ENCODE measurements around the gene LDLRAP1.
"Not testable (repeated sequence)": the region's sequence is repeated elsewhere in the genome, so short reads cannot be mapped to it uniquely, and the experiment has no call there.

LDLRAP1 gene

DNA sequence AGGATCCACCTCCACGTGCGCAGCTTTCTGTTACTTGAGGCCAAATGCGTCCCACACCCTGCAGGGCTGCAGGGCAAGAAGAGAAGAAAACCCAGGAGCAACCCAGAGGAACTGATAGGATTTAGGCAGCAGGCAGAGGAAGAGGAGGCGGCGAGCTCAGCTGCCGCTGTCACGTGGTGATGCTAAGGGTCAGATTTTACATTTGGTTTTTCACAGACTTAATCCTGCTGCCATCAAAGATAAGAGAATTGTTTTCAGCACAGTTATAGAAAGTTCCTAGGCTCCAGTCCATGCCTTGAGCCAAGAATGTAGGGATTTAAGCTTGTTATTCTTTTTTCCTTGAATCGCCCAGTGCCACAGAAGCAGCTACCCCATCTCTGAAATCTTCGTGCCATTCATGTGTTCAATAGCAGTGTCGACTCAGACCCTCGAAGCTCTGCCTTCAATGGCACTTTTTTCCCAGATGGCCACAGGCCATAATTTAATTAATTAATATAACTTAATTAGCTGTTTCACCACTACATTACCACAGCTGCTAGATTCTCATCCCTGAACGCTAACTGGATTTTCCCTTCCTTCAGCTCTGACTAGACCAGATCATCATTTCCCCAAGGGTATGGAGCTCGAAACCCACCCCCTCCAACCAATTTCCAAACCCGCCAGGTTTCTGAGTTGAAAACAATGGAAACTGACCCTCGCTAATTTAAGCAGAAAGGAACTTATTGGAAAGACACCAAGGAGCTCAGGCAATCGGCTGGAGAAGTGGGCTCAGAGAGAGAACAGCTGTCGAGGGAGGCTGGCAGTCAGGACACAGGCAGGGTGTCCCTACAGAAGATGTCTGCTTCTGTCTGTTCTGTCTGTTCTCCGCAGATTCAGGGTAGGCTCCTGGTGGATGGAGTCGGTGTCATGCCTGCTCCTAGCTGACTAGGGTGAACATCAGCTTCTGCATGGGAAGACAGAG is 36.2 kb downstream of the LDLRAP1 start:
- DNase-seq, result no peak

DNA sequence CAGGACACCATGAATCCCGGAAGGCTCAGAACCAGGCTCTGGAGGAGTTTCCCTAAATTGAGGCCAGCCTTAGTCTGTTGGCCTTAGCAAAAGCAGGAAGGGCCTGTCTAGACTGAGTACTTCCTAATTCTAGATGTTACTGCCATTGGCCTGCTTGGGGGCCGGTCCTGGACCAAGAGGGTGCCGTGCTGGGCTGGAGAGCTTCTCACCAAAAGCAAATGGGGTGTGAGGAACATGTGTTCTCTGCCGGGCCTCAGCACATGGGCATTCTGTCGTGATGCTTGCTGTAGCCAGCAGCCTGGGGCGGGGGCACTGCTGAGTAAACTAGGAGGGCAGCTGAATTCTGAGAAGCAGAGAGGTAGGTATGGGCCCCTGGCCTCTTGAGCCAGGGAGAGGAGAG is 37.5 kb downstream of the LDLRAP1 start:
- DNase-seq, result peak in 1 of 2 experiments; percentile 13

DNA sequence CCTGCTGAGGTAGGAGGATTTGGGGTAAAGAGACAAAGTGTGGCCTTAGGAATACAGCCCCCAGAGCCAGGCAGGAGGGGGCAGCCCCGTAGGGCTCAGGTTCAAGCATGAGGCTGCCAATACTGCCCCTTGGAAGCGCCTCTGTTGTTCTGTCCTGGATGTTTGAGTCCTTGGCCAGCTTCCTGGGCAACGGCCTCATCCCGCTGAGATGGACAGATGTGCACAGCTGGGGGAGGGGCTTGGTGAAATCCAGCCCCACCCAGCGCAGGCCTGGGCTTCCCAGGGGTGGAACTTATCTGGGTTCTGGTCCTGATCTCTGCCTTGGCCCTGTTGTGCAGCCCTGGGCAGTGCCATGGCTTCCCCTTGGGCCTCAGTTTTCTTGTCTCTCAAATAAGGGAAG is 38.4 kb downstream of the LDLRAP1 start:
- no peak for DNase-seq

DNA sequence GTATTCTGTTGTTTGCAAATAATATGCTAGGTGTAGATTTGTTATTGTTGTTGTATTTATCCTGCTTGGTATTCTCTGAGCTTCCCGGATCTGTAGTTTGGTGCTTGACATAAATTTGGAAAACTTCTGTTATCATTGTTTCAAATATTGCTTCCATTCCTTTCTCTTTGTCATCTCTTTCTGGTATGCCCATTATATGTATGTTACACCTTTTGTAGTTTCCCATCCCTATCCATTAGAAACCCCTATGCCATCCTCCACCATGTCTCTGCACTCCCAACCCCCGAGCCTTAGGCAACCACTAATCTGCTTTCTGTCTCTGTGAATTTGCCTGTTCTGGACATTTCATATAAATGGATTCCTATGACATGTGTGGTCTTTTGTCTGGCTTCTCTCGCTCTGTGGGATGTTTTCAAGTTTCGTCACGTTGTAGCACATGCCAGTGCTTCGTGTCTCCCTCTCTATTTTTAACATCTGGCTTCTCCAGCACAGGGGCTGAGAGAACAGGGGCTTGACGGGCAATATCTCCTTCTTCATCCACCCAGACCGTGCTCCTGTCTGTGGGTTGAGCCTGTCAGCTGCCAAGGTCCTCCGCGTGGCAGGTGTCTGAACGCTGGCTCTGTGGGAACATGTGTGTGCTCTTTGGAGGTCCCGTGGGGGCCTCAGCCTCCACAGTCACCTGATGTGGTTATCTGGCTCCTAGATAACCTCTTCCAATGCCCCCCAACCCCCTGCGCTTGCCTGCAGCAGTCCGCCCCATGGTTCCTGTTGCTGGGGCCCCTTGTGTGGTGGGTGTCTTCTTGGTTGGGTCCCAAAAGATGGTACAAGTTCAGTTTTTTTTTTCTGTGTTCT is 40.3 kb downstream of the LDLRAP1 start:
- DNase-seq, result no peak

DNA sequence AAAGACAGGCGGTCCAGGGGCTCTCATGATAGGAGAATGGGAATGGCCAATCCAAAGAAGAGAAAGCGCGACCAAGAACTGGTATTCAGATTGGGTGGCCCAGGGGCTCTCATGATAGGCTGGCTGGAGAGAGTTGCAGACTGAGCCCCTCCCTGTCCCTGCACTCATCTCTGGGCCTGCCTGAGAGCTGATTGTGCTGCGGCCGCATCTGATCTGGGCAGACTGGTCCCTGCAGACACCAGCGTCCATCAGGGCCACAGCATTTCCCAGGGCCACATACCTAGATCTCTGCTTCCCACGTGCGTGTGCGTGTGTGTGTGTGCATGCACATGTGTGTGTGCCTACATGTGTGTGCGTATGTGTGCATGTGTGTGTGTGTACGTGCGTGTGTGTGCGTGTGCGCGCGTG is 42.8 kb downstream of the LDLRAP1 start:
- DNase-seq, result no peak

DNA sequence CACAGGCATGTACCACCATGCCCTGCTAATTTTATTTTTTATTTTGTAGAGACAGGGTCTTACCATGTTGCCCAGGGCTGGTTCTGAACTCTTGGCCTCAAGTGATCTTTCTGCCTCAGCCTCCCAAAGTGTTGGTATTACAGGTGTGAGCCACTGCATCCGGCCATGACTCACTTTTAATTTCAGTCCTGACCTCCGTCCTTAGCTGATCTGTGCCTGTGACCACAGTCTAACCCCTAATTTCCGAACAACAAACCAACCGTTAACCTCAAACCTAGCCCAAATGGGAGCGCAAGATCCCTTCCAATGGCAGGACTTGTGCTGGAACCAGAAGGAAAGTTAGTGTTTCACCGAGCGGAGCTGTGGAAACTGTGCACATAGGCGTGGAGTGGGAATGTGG is 43.9 kb downstream of the LDLRAP1 start:
- DNase-seq, result no peak

DNA sequence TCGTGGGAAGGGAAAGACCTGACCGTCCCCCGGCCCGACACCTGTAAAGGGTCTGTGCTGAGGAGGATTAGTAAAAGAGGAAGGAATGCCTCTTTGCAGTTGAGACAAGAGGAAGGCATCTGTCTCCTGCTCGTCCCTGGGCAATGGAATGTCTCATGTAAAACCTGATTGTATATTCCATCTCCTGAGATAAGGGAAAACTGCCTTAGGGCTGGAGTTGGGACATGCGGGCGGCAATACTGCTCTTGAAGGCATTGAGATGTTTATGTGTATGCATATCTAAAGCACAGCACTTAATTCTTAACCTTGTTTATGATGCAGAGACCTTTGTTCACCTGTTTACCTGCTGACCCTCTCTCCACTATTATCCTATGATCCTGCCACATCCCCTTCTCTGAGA is 44.8 kb downstream of the LDLRAP1 start:
- DNase-seq, result not testable (repeated sequence)

DNA sequence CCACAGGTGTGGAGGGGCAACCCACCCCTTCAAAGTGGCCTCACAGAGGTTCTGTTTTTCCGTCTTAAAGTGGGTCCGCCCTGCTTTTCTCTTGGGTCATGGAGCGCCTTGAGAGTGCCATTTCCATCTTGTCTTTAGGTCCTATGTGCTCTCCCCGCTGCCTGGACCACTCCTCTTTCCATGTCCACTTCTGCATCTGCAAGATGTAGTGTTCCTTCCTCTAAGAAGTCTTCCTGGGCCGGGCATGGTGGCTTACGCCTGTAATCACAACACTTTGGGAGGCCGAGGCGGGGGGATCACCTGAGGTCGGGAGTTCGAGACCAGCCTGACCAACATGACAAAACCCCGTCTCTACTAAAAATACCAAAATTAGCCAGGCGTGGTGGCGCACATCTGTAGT is 45.4 kb downstream of the LDLRAP1 start:
- not testable (repeated sequence) for DNase-seq

DNA sequence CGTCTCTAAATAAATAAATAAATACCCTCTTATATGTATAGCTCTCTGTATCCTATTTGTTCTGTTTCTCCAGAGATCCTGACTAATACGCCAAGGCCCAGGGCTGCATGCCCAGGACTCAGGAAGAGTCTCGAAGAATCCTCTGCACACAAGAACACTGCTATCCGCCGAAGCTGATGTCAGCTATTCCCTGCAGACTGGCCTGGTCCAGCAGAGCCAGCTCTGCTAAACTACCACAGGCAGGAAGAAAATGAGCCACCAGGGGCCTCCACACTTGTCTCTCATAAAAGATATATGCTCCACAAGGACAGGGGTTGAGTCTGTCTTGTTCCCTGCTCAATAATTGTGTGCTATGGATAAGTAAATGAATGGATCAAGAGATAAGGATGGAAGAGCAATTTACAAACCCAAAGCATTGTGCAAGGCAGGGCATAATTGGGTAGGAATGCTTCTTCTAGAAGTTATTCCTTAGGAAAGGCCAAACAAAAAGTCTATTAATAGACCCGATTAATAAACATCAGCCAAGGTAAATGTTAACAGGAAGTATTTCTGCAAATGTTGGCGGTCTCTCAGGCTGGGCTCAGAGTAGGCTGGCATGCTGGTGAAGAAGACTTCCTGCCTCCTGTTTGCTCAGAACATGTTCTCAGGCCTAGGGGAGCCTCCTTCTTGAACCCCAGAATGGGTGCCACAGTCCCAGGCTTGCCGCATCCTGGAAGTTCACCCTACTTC is 46.9 kb downstream of the LDLRAP1 start:
- DNase-seq, result no peak

DNA sequence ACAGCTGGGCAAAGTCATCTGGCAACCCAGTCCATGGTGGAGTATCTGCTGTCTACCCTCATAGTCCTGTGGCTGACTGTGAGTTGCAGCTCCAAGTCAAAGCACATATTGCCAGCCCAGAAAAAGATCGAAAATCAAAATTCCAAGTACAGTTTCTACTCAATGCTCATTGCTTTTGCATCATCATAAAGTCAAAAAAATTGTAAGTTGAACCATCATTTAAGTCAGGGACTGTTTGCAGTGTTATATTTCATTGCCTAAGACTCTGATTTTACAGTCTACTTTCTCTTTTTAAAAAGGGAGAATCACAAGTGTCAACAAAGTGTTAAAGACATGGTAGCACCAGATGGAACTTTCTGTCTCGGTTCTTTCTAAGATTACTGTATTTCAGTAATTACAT is 50.5 kb downstream of the LDLRAP1 start:
- DNase-seq, result no peak

DNA sequence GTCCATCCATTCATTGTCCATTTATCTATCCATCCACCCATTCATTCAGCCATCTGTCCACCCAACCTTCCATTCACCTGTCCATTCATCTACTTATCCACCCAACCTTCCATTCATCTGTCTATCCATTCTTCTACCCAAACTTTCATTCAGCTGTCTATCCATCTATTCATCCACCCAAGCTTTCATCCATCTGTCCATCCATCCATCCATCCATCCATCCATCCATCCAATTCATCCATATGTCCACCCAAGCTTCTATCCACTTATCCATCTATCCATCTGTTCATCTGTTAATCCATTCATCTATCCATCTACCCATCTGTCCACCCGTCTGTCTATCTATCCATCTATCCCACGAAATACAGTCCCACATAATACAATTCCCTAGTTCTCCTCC is 51.6 kb downstream of the LDLRAP1 start:
- DNase-seq, result no peak

DNA sequence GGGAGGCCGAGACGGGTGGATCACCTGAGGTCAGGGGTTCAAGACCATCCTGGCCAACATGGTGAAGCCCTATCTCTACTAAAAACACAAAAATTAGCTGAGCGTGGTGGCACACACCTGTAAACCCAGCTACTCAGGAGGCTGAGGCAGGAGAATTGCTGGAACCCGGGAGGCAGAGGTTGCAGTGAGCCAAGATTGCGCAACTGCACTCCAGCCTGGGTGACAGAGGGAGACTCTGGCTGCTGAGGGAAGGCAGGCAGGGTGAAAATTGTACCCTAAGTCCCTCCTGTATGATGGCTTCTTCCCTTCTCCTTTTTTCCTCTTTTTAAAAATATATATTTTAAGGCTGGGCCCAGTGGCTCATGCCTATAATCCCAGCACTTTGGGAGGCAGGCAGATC is 53.2 kb downstream of the LDLRAP1 start:
- not testable (repeated sequence) for DNase-seq

DNA sequence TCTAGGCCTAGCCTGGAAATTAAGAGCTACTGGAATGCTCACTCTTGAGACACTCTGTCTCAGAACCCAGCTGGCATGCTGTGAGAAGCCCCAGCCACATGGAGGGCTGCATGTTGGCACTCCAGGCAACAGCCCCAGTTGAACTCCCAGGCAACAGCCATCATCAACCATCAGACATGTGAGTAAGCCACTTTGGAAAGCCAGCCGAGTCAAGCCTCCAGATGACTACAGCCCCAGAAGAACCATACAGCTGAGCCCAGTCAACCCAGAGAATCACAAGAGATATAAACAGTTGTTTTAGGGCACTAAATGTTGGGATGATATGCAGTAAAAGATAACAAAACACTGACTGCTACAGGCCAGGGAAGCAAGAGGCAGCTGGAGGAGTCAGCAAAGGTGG is 55.5 kb downstream of the LDLRAP1 start:
- DNase-seq, result no peak

DNA sequence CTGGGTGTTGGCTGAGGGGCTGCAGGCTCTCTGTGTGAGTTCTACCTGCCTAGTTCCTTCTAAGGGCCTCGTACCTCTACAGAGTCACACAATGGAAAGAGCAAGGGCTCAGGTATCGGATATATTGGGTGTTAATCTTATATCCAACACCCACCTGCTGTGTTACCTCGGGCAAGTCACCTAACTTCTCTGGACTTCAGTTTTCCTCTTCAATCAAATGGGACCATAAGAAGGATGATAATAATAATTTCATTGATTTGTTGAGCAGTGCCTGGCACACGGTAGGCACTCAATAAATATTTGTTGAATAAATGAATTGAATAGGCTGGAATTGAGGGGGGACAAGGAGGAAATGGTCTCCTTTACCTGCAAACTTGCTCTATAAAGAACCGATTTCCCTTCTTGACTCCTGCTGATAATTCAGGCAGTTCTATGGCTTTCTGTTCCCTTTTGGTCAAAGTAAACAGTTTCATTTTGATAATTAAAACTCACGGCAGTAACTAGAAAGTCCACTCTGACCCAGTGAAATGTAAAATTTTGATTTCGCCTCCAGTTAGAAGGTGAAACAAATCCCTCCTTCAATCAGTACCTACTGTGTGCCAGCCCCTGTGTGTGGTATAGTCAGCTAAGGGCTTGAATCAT is 56.7 kb downstream of the LDLRAP1 start:
- no peak for DNase-seq

DNA sequence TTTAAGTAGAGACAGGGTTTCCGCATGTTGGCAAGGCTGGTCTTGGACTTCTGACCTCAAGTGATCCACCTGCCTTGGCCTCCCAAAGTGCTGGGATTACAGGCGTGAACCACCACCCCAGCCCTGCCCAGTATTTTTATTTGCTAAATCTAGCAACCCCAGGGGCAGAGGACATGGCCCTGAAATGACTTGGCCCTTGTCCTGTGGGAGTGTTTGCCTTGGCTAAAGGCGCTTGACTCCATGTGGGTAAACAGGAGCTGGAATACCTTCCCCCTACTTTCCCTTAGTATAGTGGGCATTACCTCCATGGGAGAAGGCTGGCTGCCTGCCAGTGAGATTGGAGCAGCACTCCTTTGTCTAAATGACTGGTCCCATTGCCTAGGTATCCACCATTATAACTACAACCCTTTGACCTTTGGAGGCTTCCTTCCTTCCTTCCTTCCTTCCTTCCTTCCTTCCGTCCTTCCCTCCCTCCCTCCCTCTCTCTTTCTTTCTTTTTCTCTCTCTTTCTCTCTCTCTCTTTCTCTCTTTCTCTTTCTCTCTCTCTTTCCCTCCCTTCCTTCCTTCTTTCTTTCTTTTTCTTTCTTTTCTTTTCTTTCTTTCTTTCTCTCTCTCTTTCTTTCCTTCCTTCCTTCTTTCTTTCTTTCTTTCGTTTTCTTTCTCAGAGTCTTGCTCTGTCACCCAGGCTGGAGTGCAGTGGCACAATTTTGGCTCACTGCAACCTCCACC is 57.7 kb downstream of the LDLRAP1 start:
- not testable (repeated sequence) for DNase-seq

DNA sequence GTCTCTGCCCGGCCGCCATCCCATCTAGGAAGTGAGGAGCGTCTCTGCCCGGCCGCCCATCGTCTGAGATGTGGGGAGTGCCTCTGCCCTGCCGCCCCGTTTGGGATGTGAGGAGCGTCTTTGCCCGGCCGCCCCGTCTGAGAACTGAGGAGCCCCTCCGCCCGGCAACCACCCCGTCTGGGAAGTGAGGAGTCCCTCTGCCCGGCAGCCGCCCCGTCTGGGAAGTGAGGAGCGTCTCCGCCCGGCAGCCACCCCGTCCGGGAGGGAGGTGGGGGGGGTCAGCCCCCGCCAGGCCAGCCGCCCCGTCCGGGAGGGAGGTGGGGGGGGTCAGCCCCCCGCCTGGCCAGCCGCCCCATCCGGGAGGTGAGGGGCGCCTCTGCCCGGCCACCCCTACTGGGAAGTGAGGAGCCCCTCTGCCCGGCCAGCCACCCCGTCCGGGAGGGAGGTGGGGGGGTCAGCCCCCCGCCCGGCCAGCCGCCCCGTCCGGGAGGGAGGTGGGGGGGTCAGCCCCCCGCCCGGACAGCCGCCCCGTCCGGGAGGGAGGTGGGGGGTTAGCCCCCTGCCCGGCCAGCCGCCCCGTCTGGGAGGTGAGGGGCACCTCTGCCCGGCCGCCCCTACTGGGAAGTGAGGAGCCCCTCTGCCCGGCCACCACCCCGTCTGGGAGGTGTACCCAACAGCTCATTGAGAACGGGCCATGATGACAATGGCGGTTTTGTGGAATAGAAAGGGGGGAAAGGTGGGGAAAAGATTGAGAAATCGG is 60.6 kb downstream of the LDLRAP1 start:
- DNase-seq, result not testable (repeated sequence)

DNA sequence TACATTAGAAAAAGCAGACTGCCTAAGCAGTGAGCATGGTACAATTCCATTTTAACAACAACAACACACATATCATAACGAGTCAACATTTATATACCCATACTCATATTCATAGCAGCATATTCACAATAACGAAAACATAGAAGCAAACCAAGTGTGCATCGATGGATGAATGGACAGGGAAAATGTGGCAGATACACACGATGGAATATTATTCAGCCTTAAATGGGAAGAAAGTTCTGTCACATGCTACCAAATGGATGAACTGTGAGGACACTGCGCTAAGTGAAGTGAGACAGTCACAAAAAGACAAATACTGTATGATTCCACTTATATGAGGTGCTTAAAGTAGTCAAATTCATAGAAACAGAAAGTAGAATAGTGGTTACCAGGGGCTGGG is 63.7 kb downstream of the LDLRAP1 start:
- DNase-seq, result no peak

DNA sequence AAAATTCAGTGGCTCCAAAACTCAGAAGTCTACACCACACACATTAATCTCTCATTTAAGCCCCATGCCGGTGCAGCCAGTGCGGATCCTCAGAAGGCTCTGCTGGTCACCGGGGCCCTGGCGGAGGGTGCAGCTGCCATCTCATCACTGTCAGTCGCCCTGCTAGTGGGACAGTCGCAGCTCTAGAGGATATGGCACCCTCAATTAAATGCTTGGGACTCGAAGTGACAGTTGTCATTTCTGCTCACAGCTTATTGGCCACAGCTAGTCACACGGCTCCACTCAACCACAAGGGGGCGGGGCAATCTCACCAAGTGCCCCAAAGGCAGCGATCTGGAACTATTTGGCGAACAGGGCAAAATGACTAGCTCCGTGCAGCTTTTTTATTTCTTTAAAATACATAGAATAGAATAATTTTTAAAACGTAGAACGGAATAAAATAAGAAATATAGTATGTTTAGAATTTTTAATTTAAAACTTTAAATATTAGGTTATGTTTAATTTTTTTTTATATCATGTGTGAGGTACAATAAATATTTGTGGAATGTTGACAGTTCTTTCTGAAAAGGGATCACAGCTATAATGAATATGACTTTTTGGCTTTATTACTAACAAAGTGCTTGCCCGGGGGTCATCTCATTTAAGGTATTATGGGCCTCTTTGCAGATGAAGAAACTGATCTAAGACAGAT is 65.2 kb downstream of the LDLRAP1 start:
- peak; percentile 90 to 94 for DNase-seq

DNA sequence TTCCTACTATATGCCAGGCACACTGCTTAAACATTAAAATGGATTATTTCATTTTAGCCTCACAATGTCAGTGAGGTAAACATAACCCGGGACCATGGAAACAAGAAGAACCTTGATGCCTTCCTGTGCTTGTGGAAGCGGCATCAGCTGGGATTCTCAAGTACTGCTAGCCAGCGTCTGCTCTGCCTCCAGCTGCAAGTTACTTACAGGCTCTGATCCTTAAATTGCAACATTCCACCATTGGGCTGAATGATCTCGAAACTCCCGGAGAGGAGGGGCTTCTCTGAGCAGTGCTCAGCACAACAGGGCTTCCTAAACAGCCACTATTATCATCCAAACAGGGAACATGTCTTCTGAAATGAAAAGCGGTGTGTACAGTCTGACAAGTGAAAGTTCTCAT is 66.5 kb downstream of the LDLRAP1 start:
- DNase-seq, result no peak
